NCI-H2081 (cell line): Measurements from ENCODE around the gene LTC4S.
"Not testable (repeated sequence)": the region's sequence is repeated elsewhere in the genome, so short reads cannot be mapped to it uniquely, and the experiment has no call there.

Experiments
- DNase-seq, 2 experiments: peaks; one replicate each; lab custom pipeline; 2025; lab: John Stamatoyannopoulos, UW

LTC4S gene

GRCh38 chr5:179793468-179794139 lies at the start of gene LTC4S:
Gene LTC4S, plus strand, starts transcription at chr5:179793986. Its CDS starts 95 bp downstream, at chr5:179794081.
- DNase-seq = no peak

GRCh38 chr5:179744106-179744505 lies 49.7 kb upstream of the LTC4S start:
- not testable (repeated sequence) for DNase-seq

GRCh38 chr5:179746872-179747271 lies 46.9 kb upstream of the LTC4S start:
- DNase-seq = no peak

GRCh38 chr5:179747811-179748210 lies 46.0 kb upstream of the LTC4S start:
- no peak for DNase-seq

- no peak for DNase-seq
These were observed 43.8 kb upstream of the LTC4S start for GRCh38 chr5:179749857-179750508.

- no peak for DNase-seq
These were observed 39.8 kb upstream of the LTC4S start for GRCh38 chr5:179753971-179754370.

GRCh38 chr5:179755022-179755421 lies 38.8 kb upstream of the LTC4S start:
- DNase-seq = no peak

GRCh38 chr5:179758955-179759354 lies 34.8 kb upstream of the LTC4S start:
- no peak for DNase-seq

GRCh38 chr5:179759581-179760551 lies 33.9 kb upstream of the LTC4S start:
- DNase-seq = peak in 1 of 2 experiments; percentile 21

GRCh38 chr5:179762079-179762780 lies 31.6 kb upstream of the LTC4S start:
- peak; percentile 2 to 45 for DNase-seq

- DNase-seq = no peak
These were observed 31.0 kb upstream of the LTC4S start for GRCh38 chr5:179762781-179763176.

- DNase-seq = peak; percentile 66 to 71
These were observed 30.4 kb upstream of the LTC4S start for GRCh38 chr5:179763215-179763945.

GRCh38 chr5:179764056-179764455 lies 29.7 kb upstream of the LTC4S start:
- no peak for DNase-seq

GRCh38 chr5:179765400-179765799 lies 28.4 kb upstream of the LTC4S start:
- no peak for DNase-seq

- DNase-seq = no peak
These were observed 27.6 kb upstream of the LTC4S start for GRCh38 chr5:179766021-179766725.

GRCh38 chr5:179766726-179767455 lies 26.9 kb upstream of the LTC4S start:
- no peak for DNase-seq

- DNase-seq = no peak
These were observed 26.2 kb upstream of the LTC4S start for GRCh38 chr5:179767496-179768100.

- DNase-seq = no peak
These were observed 25.3 kb upstream of the LTC4S start for GRCh38 chr5:179768326-179769085.

- DNase-seq = no peak
These were observed 24.5 kb upstream of the LTC4S start for GRCh38 chr5:179769271-179769670.
